Activated T-helper 17 cell treated with anti-CD3 and anti-CD28 coated beads, Interleukin-2, amount 50 U/mL, for 72 hours (primary cell): Measurements from ENCODE around the gene PLCL2. TPM values are rescaled to one million over a fixed set of nuclear protein-coding genes. Genes with fewer than 3 reads are reported as not detected.

Experiments used
- ATAC-seq: fragments of 150-1000 bp; cut with Tn5 transposase; replicated peaks from 2 replicates; pipeline ENCODE4 v1.10.0; 2021; ENCODE audit warnings: mild to moderate bottlenecking, moderate library complexity
- H3K27ac Mint-ChIP-seq: one replicate; pipeline ENCODE4 v1.8.0; 2022; ENCODE audit warnings: mixed read lengths
- H3K27me3 Mint-ChIP-seq: one replicate; pipeline ENCODE4 v1.8.0; 2022; ENCODE audit warnings: mixed read lengths
- H3K36me3 Mint-ChIP-seq: one replicate; pipeline ENCODE4 v1.8.0; 2022; ENCODE audit warnings: low read depth, mild to moderate bottlenecking, mixed read lengths
- H3K4me1 Mint-ChIP-seq: one replicate; pipeline ENCODE4 v1.8.0; 2022; ENCODE audit warnings: mixed read lengths
- H3K4me3 Mint-ChIP-seq: one replicate; pipeline ENCODE4 v1.8.0; 2022; ENCODE audit warnings: mild to moderate bottlenecking, mixed read lengths
- H3K9me3 Mint-ChIP-seq: one replicate; pipeline ENCODE4 v1.8.0; 2022; ENCODE audit warnings: mixed read lengths
- total RNA-seq, 2 donors: library from RNA; stranded (reverse); gene quantifications; one replicate each; pipeline ENCODE4 v1.2.3, GENCODE V29; 2022

The PLCL2 gene
- 10 to 100 TPM; 15.1 to 16.2 TPM for total RNA-seq

GRCh38 chr3:16884748-16885592, at the start of gene PLCL2:
TSS of gene PLCL2 (plus strand) at chr3:16884955. CDS start at chr3:16885040, 85 bp downstream.
- peak; percentile 46 for ATAC-seq
- H3K27me3 Mint-ChIP-seq = no peaks in the 10 kb centered on the region

DNA sequence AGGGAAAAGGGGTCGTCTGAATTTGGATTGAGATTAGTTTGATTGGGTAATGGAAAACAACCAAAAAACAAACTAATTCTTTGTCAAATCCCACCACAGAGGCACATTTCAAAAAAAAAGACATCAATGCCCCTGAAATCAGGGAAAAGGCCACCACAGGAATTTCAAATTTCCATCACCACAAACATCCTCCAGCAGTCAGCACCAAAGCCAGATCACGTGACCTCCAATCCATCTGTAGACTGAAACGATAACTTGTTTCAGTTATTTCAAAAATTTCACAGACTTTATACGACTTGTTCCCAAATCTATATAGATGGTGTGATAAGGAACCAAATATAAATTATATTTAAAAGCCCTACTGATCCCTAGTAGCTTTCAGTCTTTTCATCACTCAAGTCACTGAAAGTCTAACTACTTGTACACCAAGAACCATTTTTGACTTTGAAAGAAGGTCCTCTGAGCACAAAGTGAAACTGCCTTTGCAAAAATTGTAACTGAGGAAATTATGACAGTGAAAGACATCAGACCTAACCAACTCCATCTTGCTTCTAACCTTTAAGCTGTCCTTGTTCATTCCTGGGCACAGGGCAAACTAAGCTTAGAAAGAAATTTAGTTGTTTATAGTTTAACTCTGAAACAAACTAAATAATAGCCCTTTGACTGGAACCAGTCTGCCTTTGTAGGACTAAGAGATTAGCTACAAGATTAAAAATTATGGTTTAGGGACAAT, 48.1 kb upstream of the PLCL2 start:
- Mint-ChIP-seq H3K27ac (no peak overlapping the region), H3K36me3 (no peaks in the 10 kb centered on the region), H3K4me1 (peaks cover 20% of the 10 kb centered on the region), H3K4me3 (no peak overlapping the region), H3K9me3 (no peaks in the 10 kb centered on the region), H3K27me3 (no peaks in the 10 kb centered on the region)
- ATAC-seq = no peak

More at GRCh38 chr3:16884748-16885592, at the start of gene PLCL2:
- Mint-ChIP-seq H3K27ac (peak within 1 kb of the TSS; percentile 95), H3K9me3 (no peaks in the 10 kb centered on the region), H3K4me3 (peak within 1 kb of the TSS; percentile 82), H3K36me3 (peaks cover 6% of the 10 kb centered on the region), H3K4me1 (peaks cover 26% of the 10 kb centered on the region)

DNA sequence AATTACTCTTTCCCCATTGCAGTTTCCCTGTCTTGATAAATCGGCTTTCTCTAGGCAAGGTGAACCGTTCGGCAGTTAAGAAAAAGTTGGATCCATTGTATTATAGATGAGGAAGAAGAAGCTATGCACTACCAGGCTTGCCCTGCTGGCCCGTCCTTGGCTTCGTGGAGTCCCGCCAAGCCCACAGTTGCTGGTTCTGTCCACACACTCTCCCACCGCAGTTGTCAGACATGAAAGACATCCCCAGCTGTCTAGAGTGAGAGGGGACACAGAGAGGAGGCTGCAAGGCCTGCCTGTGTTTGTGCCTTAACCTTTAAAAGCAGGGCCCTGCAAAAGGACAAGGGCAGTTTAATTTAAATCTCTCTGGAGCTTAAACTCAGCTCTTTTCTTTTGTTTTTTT, 47.2 kb upstream of the PLCL2 start:
- ATAC-seq = no peak
- H3K4me3 Mint-ChIP-seq = peak overlapping the region; percentile 5
- H3K36me3 Mint-ChIP-seq = no peaks in the 10 kb centered on the region
- no peaks in the 10 kb centered on the region for H3K9me3 Mint-ChIP-seq
- H3K27me3 Mint-ChIP-seq = no peaks in the 10 kb centered on the region
- peaks cover 25% of the 10 kb centered on the region for H3K4me1 Mint-ChIP-seq
- peak overlapping the region; percentile 38 for H3K27ac Mint-ChIP-seq

- Mint-ChIP-seq H3K27ac (no peak overlapping the region), H3K36me3 (no peaks in the 10 kb centered on the region), H3K4me3 (no peak overlapping the region), H3K4me1 (peaks cover 30% of the 10 kb centered on the region), H3K27me3 (no peaks in the 10 kb centered on the region), H3K9me3 (no peaks in the 10 kb centered on the region)
- ATAC-seq = no peak
These were observed 46.2 kb upstream of the PLCL2 start for GRCh38 chr3:16838561-16838960.

DNA sequence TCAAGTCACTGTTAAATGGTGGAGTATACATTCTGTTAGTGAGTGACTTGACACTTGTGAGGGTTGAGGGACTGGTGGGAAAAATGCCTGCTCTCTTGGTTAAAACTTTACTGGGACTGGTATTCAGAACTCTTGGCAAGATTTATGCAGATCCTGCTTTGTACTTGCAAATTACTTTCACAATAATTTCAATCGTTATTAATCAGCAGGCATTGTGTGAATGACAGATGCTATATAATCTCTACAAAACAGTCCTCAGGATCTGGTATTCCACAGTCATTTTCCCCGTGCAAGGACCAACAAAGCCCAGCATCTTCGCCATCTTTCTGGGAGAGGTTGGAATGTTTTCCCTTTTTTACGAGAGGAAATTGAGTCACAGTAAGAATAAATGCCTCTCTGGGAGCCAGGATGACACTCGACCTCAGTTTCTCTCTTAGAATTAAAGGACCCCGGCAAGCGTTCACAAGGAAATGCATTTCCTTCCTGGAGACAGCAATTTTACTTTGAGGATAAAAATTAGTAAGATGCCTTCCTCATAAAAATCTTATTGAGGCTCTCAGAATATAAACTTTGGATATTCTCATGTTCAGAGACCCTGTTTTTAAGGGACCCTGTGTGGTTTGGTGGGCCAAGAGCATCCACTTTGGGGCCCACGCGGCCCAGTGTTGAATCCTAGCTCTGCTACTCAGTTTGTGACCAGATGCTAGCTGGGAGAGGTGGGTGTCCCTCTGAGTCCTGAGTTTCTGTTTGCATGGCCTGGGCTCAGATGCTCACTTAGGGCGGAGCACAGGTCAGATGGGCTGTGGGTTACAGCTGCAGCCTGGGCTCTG, 45.3 kb upstream of the PLCL2 start:
- Mint-ChIP-seq H3K4me3 (no peak overlapping the region), H3K27ac (no peak overlapping the region), H3K27me3 (no peaks in the 10 kb centered on the region), H3K36me3 (no peaks in the 10 kb centered on the region), H3K9me3 (no peaks in the 10 kb centered on the region), H3K4me1 (peaks cover 30% of the 10 kb centered on the region)
- no peak for ATAC-seq

GRCh38 chr3:16840101-16840424, 44.7 kb upstream of the PLCL2 start:
- Mint-ChIP-seq H3K27ac (no peak overlapping the region), H3K27me3 (no peaks in the 10 kb centered on the region), H3K36me3 (no peaks in the 10 kb centered on the region), H3K9me3 (no peaks in the 10 kb centered on the region), H3K4me1 (peaks cover 34% of the 10 kb centered on the region), H3K4me3 (no peak overlapping the region)
- ATAC-seq = no peak

GRCh38 chr3:16841041-16841753, 43.6 kb upstream of the PLCL2 start:
- Mint-ChIP-seq H3K9me3 (peaks cover 4% of the 10 kb centered on the region), H3K27me3 (no peaks in the 10 kb centered on the region), H3K4me1 (peaks cover 39% of the 10 kb centered on the region), H3K27ac (peak overlapping the region; percentile 83), H3K36me3 (no peaks in the 10 kb centered on the region), H3K4me3 (peak overlapping the region; percentile 76)
- no peak for ATAC-seq

GRCh38 chr3:16841904-16842271, 42.9 kb upstream of the PLCL2 start:
- Mint-ChIP-seq H3K4me1 (peaks cover 39% of the 10 kb centered on the region), H3K9me3 (peaks cover 4% of the 10 kb centered on the region), H3K36me3 (no peaks in the 10 kb centered on the region), H3K4me3 (peak overlapping the region; percentile 76), H3K27ac (peak overlapping the region; percentile 83), H3K27me3 (no peaks in the 10 kb centered on the region)
- peak; percentile 51 for ATAC-seq

DNA sequence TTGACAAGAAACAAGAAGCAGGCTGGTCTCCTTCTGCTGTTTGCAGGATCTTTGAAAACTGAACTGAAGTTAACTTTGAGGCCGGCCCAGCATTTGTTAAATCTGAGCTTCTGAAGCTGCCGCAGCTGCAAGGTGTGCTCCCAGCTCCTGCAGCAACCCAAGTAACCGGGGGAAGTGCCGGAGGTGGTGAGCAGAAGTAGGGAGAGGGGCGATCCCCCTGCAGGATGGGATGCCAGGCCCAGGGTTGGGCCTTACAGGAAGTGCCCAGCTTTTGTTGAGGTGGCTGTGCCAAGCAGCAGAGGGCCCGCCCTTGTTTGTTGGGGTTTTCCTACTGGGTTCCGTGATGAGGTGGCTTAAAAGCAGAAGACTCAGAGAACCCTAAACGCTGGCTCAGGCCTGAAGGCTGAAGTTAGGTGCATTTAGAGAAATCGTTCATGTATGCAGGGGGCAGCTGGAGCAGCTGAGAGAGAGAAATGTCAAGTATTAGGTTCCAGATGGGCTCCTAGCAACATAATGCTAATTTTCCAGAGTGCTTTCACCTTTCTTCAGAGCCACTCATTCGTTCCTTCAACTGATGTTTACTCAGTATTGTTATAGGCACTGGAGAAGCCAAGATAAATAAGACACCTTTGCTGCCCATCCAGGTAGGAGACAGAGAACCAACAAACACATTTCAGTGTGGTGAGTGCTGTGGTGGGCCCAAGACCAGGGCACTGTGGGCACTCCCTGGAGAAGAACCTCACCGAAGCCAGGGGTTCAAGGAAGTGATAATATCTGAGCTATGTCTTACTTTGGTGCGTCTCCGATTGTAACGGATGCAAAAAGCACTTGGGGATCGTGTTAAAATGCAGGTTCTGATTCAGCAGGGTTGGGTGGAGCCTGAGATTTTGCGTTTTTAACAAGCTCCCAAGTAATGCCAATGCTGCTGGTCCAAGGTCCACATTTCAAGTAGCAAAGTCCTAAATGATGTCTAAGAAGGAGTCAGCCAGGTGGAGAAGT, 42.2 kb upstream of the PLCL2 start:
- H3K27me3 Mint-ChIP-seq = no peaks in the 10 kb centered on the region
- H3K4me3 Mint-ChIP-seq = peak overlapping the region; percentile 76
- peaks cover 4% of the 10 kb centered on the region for H3K9me3 Mint-ChIP-seq
- peak; percentile 97 for ATAC-seq
- peak overlapping the region; percentile 83 for H3K27ac Mint-ChIP-seq
- H3K36me3 Mint-ChIP-seq = no peaks in the 10 kb centered on the region
- H3K4me1 Mint-ChIP-seq = peaks cover 35% of the 10 kb centered on the region

- no peak for ATAC-seq
- H3K36me3 Mint-ChIP-seq = no peaks in the 10 kb centered on the region
- H3K9me3 Mint-ChIP-seq = peaks cover 4% of the 10 kb centered on the region
- H3K27me3 Mint-ChIP-seq = no peaks in the 10 kb centered on the region
- H3K27ac Mint-ChIP-seq = no peak overlapping the region
- peak overlapping the region; percentile 76 for H3K4me3 Mint-ChIP-seq
- peaks cover 36% of the 10 kb centered on the region for H3K4me1 Mint-ChIP-seq
These were observed 40.5 kb upstream of the PLCL2 start for GRCh38 chr3:16844222-16844621.

GRCh38 chr3:16844791-16845190, 40.0 kb upstream of the PLCL2 start:
- Mint-ChIP-seq H3K9me3 (peaks cover 4% of the 10 kb centered on the region), H3K27ac (no peak overlapping the region)
- ATAC-seq = no peak

DNA sequence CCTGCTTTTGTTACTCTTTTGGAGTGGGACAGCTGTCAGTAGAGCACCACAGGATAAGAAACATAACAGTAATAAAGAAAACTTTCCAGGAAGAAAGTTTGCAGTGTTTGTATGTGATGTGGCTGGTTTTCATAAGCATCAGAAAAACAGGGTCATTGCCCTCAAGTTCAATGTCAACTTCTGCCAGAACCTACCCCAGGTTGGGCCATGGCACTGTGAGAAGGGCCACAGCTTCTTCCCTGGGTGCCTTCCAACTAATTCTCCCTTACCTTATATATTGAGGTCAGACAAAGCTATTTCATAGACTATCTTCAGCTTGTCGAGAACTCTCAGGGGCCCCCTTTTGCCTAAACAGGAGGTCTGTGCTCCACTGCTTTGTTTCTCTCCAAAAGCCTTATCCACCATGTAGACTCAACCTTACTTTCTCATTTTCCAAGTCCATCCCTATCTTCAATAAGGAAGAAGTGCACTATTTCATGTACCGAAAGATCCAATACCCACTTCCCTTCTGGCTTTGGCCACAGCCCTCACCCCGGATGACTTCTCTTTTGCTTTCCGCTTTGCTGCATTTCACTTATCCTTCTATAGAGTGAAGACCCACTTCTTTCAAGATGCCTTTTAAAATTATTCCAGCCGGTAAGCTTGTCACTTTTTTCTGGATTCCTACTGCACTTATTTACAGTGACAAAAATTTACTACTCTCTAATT, 38.2 kb upstream of the PLCL2 start:
- no peak overlapping the region for H3K4me3 Mint-ChIP-seq
- peaks cover 47% of the 10 kb centered on the region for H3K4me1 Mint-ChIP-seq
- peaks cover 6% of the 10 kb centered on the region for H3K9me3 Mint-ChIP-seq
- H3K36me3 Mint-ChIP-seq = no peaks in the 10 kb centered on the region
- H3K27ac Mint-ChIP-seq = no peak overlapping the region
- ATAC-seq = no peak
- no peaks in the 10 kb centered on the region for H3K27me3 Mint-ChIP-seq

More at GRCh38 chr3:16844791-16845190, 40.0 kb upstream of the PLCL2 start:
- H3K36me3 Mint-ChIP-seq = no peaks in the 10 kb centered on the region
- H3K27me3 Mint-ChIP-seq = no peaks in the 10 kb centered on the region
- H3K4me3 Mint-ChIP-seq = no peak overlapping the region
- peaks cover 41% of the 10 kb centered on the region for H3K4me1 Mint-ChIP-seq
